SH-SY5Y (cell line): ENCODE measurements around the gene CWC15.

Source experiments
- GATA2 ChIP-seq: IDR thresholded peaks from 2 replicates; pipeline ENCODE4 v1.6.1; 2011; ENCODE audit warnings: mild to moderate bottlenecking, low read depth, low read length
- GATA3 ChIP-seq: IDR thresholded peaks from 2 replicates; pipeline ENCODE4 v1.6.1; 2011; ENCODE audit warnings: low read depth, mild to moderate bottlenecking, low read length, moderate library complexity

DNA sequence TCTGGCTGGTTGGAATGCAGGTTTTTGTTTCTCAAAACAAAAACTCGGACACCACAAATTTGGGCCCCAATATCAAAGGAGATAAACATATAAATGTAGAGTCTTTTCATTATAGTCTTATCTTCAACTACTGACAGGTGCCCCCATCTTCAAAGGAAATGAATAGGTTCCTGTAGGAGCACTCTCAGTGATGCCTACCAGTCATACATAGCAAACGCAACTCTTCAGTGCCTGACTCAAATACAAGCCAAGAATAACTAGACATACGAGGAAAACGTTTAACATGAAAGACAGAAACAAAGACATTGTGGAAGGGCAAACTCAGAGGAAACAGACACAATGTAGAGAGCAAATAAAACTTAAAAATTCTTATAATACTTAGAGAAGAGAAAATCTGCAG lies 14.0 kb upstream of the CWC15 start:
- TF ChIP-seq GATA2: no peak
- no peak for TF ChIP-seq GATA3
